Measurements from ENCODE around the gene CTSW.
"Not testable (repeated sequence)": the region's sequence is repeated elsewhere in the genome, so short reads cannot be mapped to it uniquely, and the experiment has no call there.

Gene CTSW

DNA sequence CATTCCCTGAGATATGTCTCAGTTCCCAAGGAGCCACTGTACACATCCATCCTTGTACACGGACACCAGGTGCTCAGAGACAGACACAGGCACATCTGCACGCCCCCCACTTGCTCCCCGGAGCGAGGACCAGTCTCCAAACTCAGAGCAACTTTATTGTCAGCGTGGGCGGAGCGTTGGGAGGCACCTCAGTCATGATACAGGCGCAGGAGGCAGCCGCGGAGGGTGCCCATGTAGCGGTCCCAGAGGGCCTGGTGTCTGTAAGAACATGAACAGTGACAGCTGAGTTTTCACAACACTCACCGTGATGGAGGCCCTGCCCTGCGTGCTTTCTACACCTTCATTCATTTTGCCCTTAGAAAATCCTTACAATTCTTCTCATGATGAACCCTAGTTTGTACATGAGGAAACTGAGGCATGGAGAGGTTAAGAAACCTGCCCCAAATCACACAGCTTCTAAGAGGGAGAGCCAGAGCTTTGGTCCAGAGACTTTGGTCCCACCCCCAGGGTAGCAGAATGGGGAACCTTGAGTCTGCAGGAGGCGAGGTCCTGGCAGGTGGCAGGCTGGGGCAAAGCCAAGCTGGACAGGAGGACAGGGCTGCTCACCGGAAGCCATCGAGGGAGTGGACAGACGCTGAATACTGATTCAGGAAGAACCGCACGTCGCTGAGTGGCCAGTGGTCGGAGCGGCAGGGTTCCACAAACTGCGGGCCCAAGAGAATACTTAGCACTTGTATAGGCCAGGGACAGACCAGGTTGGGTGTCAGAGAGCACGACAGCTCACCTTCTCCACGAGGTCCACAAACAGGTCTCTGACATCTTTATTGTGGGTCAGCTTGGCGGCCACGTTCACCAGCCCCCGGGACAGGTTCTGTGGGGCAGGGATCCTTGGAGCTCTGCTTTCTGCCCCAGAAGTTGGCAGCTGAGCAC is 4.4 kb downstream of the CTSW start:
- in situ Hi-C loops (cut with MboI; ENCODE audit: low sequenced_read_pairs) = no loop called here

DNA sequence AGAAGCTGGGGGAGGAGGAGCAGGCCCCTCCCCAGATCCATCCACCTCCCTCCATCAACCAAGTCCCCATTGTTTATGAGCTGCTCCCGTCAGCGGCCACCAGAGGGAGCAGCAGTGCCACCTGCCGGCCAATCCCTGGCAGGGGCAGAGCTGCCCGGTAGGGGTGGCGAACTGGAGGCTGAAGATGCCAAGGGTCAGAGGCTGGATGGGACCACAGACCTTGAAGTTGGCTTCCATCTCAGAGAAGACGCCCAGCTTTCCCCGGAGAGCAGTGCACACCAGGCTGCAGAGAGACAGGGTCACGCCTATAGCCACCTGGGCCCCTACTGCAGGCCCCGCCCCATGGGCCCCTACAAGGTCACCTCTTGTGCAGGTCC is 5.1 kb downstream of the CTSW start:
- in situ Hi-C loops (cut with MboI; ENCODE audit: low sequenced_read_pairs) = no loop called here

DNA sequence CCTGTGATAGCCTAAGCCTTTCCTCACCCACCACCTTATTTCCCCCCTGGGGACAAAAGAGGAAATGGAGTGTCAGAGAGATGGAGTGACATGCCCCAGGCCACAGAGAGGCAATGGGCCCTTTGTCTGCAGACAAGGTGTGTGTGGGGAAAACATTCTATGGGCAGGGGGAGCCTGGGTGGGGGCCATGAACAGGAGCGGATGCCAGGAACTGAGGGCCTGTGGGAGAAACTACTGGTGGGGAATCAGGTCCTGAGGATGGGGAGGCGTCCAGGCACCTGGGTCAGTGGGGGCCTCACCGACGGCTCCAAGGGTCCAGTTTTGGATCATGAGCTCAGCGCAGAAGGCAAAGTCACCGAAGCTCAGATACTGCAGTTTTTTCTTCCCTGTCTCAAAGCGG is 5.6 kb downstream of the CTSW start:
- in situ Hi-C loops (cut with MboI; ENCODE audit: low sequenced_read_pairs) = no loop called here

DNA sequence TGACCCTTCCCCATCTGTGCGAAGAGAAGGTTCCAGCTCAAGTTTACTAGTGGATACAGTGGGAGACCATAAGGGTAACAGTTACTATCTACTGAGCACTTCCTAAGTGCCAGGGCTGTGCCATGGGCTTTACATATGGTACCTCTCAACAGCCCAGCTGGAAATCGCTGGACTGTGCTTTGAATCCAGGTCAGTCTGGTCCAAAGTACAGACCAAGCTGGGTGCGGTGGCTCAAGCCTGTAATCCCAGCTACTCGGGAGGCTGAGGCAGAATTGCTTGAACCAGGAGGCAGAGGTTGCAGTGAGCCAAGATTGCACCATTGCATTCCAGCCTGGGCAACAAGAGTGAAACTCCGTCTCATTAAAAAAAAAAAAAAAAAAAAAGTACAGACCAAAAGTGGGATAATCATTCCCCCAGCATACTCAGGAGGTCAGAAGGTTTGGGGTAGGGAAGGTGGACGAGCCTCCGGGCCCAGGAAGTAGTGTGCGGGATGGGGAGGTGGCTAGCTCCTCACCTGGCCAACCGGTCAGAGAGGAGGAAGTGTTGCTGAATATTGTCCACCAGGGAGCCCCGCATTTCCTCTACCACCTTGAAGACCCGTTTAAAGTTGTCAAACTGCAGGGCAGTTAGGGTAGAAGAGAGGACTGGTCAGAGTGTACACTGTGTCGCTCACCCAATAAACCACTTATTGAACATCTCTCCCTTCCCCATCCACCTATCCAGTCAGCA is 6.3 kb downstream of the CTSW start:
- in situ Hi-C loops (cut with MboI; ENCODE audit: low sequenced_read_pairs) = no loop called here

DNA sequence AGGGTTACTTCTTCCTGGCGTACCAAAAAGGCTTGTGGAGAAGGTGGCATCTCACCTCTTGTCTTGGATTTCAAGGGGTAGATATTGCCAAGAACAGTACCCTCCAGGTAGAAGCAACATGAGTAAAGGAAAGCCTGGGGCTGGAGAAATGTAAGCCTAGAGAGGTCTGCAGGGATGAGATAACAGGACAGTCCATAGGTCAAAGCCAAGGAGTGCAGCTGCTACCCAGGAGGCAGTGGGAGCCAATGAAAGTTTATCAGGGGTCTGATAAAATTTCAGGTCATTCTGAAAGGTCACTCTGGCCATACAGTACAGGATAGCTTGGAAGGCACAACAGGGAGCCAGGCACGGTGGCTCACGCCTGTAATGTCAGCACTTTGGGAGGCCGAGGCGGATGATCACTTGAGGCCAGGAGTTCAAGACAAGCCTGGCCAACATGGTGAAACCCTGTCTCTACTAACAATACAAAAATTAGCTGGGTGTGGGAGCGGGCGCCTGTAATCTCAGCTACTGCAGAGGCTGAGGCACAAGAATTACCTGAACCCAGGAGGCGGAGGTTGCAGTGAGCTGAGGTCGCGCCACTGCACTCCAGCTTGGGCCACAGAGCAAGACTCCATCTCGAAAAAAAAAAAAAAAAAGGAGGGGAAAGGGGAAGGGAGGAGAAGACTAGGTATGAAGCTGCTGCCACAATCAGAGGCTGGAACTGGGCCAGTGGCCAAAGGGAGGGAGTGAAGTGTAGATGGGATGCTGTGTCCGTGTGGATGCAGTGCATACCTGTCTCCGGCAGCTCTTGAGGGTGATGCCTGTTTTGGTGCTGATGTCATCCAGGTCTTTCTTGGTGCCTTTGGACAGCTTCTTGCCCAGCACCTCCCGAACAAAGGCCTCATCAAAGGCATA is 7.4 kb downstream of the CTSW start:
- in situ Hi-C loops (cut with MboI; ENCODE audit: low sequenced_read_pairs) = no loop called here

DNA sequence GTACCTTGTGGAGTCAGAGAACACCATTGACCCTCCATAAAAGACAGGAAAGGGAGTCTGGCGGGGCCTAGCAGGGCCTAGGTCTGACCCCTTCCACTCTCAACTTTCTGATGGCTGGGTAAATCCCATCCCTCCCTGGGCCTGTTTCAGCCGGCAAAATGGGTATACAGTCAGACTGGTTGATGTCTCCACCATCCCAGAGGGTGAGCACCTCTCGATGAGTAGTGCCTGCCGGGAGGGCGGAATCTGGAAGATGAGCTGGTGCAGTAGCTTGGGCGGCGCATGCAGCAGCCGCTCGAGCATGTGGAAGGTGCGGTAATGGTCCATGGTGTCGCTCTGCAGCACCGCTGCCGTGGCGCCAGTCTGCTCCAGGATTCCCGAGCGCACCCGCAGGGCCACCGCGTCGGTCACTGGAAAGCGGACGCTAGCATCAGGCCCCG is 8.1 kb downstream of the CTSW start:
- in situ Hi-C loops (cut with MboI; ENCODE audit: low sequenced_read_pairs) = no loop called here

DNA sequence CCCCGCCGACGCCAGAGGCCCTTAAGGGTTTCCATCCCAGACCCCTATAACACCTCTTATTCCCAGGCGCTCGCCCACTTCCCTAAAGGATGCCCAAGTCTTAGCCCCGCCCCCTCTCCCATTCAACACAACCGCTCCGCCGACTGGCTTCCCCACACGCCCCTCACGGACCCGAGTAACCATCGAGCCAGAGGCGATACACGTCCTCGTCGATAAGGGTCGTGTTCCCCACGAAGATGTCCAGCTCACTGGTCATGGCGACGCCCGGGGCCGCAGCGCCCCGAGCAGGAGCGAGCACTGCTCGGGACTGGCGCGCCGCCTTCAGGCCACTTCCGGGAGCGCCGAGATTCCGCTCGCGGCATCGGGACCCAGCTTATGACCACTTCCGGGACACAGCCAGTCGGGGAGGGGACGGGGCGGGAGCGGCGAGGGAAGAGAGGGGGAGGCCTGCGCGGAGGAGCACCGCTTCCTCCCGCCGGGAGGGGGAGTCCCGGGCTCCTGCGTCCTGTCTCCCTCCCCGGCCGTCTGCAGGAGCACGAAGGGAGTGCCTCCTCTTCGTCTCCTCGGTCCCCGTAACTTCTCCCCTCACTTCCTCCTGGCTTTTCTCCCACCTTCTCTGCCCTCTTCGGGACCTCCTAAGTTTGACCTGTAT is 8.7 kb downstream of the CTSW start, which contains the start of gene FIBP:
Gene FIBP (minus strand): TSS at position 309 of the 652 bp plus-strand sequence. CDS start 53 bp downstream, at position 256.
- in situ Hi-C loops (cut with MboI; ENCODE audit: low sequenced_read_pairs) = no loop called here

DNA sequence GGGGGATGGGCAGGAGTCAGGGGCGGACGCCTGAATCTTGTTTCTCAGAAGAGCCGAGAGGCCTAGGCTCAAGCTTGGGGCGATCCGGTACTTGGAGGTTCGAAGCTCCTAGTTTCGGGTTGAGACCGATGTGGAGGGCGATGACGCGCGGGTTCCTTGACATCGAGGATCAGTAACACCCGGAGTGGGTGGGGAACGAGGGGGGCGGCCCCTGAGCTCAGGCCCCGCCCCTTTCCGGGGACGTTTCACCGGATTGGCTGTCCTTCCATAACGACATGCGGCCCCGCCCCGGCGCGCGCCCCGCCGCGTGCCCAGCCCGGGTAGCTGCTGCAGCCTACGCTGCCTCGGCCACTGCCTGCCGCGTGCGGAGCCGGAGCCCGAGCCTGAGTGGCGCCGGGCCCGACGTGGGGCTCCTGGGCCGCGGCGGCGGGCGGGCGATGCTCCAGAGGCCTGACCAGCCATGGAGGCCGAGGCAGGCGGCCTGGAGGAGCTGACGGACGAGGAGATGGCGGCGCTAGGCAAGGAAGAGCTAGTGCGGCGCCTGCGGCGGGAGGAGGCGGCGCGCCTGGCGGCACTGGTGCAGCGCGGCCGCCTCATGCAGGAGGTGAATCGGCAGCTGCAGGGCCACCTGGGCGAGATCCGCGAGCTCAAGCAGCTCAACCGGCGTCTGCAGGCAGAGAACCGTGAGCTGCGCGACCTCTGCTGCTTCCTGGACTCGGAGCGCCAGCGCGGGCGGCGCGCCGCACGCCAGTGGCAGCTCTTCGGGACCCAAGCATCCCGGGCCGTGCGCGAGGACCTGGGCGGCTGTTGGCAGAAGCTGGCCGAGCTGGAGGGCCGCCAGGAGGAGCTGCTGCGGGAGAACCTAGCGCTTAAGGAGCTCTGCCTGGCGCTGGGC is 10.9 kb downstream of the CTSW start, which contains the start of gene CCDC85B:
Gene CCDC85B (plus strand): TSS at position 350 of the 895 bp plus-strand sequence. CDS start 111 bp downstream, at position 461.
- in situ Hi-C loops (cut with MboI; ENCODE audit: low sequenced_read_pairs) = no loop called here

DNA sequence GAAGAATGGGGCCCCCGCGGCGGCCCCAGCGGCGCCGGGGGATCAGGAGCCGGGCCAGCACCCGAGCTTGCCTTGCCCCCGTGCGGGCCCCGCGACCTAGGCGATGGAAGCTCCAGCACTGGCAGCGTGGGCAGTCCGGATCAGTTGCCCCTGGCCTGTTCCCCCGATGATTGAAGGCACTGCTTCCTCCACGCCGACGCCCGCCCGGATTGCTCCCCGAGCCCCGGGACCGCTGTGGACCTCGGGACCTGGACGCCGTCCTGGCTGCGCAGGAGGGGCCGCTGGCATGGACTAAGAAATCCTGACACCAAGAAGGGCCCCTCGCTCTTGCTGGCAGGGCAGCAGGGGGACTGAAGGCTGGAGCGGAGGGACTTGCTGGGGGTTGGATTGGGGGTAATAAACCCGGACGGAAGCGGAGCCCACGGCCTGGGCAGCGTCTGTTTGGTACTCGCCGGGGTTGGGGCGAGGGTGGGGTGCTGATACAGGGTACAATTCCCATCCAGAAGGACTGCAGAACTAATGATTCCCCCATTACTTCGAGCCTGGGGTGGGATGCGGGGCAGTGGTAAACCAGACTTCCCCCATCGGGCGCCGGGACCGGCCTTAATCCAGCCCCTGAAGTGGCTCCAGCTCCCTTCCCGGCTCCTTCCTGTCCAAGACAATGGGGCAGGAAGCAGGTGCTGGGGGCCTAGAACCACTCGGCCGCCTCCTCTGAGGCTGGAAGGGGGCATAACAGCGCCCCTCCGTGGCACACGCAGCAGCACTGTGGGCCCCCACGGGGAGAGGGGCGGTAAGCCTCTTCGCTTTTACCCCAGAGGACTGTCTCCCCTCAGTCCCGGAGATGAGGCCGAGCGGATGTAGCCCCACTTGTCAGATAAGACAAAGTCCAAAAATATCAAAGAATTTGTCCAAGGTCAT is 11.8 kb downstream of the CTSW start:
- in situ Hi-C loops (cut with MboI; ENCODE audit: low sequenced_read_pairs) = no loop called here

DNA sequence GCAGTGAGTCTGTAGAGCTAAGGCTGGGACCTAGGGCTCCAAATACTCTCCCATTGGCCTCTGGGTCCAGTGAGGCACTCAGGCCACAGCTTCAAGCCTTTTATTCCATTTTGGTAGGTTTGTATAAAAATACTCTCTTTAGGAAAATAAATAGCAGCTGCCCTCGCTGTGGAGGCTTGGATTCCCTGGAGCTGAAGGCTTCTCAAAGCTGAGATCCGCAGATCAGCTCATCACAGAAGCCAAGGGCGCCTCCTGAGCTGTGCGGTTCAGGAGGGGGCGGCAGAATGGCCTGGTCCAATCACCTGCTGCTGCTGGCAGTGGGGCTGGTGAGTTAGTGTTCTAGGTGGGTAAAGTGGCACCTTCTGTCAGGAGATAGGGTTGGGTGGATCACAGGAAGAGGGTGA is 12.5 kb downstream of the CTSW start:
- in situ Hi-C loops (cut with MboI; ENCODE audit: low sequenced_read_pairs) = not testable (repeated sequence)

DNA sequence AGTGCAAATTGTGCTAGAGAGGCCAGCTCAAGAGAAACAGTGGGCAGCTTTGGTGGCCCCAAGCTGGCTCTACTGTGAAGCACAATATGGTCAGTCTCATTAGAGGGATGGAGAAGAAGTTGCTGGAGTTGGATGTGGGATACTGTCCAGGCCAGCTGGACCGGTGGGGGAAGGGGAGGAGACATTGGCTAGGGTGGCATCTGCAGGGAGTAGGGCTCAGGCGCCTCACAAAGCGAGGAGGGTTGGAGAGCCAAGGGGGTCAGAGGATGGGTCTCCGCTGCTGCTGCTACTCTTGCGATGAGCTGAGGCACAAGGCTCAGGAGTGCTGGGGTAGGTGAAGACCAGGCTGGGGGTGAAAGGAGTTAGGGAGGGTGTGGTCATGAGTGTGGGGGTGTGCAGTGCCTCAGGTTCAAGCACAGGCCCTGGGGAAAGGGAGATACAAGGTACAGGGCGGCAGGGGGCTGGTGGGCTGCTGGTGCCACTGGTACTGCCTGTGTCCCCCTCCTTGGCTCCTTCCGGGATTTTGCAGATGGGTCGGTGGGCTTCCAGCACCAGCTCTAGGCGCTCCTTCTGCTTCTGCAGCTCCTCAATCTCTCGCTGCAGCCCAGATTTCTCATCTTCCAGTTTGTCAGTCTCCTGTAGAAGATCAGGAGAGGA is 13.2 kb downstream of the CTSW start:
- in situ Hi-C loops (cut with MboI; ENCODE audit: low sequenced_read_pairs) = no loop called here

DNA sequence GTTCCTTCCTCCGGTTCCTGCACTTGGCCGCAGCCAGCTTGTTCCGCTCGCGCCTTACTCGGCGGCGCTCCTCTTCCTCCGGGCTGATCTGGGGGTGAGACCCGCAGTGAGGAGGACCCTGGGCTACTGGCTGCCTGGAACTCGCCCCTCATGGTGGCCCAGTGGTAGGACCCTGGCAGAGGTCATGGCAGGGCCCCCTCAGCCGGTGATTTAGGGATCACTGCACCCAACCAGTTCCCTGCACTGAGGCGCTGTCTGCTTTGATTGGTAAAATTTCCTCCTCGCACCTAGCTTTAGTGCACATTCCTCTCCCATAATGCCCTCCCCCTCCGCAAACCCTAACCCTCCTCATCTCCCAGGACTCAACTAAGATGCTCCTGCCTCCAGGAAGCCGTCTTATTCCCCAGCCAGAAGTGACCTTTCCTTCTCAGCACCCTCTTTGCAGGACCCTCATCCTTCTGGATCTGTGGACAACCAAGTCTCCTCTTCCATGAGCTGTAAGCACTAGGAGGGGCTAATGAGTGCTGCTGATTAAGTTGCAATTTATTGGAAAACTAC is 14.5 kb downstream of the CTSW start:
- in situ Hi-C loops (cut with MboI; ENCODE audit: low sequenced_read_pairs) = no loop called here

DNA sequence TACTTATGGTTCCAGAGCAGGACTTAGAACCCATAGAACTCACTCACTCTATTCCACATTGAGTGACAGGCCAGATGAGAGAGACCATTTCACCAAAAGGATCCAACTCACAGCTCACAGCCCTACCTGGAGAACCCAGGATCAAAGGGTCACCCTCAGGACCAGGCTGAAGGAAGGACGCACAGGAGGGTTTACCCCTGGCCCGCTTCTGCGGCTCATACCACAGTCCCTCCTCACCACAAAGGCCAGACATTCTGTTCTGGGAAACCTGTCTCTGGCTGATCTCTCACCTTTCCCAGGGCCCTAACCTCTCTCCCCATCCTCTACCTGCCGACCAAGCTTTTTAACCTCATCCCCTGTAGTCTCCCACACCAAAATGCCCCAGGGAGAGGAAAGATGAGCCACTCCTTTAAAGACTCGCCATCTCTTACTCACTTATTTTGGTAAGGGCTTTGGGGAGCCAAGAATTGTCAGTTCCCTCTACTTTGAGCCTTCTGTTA is 15.9 kb downstream of the CTSW start:
- in situ Hi-C loops (cut with MboI; ENCODE audit: low sequenced_read_pairs) = no loop called here

DNA sequence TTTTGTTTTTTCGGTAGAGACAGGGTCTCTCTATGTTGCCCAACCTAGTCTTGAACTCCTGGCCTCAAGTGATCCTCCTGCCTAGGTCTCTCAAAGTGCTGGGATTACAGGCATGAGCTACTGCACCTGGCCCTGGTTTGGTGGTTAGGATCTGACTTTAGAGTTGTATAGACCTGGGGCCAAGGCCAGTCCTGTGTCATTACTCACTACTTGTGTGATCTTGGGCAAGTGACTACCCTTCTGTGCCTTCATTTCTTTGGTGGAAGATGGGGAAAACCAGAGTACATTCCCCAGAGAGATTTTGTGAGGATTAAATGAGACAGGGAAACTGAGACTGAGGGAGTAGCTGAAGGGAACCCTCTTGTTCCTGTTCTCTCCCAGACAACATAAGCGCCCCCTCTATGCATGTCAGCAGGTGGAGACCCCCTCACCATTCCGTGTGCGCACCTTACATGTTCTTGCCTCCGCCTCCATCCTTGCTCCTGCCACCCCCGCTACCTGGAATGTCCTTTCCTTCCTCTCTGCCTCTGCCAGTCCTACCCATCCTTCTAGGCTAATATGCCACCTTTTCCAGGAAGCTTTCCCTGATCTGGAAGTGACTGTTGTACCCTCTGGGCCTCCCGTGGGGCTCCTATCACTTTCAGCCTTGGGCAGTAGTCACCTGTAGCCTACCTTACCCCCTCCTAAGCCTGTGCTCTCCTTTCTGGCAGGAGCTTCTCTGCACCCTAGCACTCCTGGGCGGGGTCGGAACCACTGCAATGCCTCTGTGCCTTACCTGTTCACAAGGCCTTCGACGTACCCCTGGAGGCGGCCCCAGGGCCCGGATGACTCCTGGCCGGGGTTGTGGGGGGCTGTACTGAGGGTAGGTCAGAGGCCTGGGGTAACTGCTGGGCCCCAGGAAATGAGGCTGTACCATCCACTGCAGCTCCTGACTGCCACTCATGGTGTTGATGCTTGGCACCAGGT is 16.7 kb downstream of the CTSW start:
- in situ Hi-C loops (cut with MboI; ENCODE audit: low sequenced_read_pairs) = no loop called here

DNA sequence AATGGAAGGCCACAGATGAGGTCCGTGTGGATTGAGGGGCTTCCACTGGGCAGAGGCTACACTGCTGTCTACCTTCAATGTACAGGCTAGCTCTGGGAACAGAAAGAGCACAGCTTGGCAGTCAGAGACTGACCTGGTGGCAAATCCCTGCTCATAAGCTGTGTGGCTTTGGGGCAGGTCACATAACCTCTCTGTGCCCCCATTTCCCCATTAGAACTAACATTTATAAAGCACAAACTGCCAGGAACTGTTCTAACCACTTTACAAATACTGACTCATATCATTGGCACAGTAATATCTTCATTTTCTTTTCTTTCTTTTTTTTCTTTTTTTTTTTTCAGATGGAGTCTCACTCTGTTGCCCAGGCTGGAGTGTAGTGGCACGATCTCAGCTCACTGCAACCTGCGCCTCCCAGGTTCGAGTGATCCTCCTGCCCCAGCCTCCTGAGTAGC is 17.4 kb downstream of the CTSW start:
- in situ Hi-C loops (cut with MboI; ENCODE audit: low sequenced_read_pairs) = no loop called here

Measured in hTERT RPE-1 (cell line).